ENCODE measurements around the gene CATSPERB. TPM values are rescaled to one million over a fixed set of nuclear protein-coding genes. Genes with fewer than 3 reads are reported as not detected.
"Not testable (repeated sequence)": the region's sequence is repeated elsewhere in the genome, so short reads cannot be mapped to it uniquely, and the experiment has no call there.

CATSPERB gene
- total and polyA plus RNA-seq, 10 of the 15 experiments (the other 5 are each of a cell fraction or from before 2014, with no cell fraction given), result not detected

GRCh38 chr14:91742621-91743304 is 10.9 kb upstream of the CATSPERB start (continued):
- TF ChIP-seq BCL11A (IDR thresholded peaks at IDR 0.05; ENCODE audit: low read depth, low read length), result no peak

- in situ Hi-C loops (cut with MboI); H3K9ac ChIP-seq (ENCODE audit: control insufficient read depth, insufficient read depth, low read length); H3K4me1 ChIP-seq (ENCODE audit: control insufficient read depth, insufficient read depth, low read length); ATAC-seq; H3K27me3 ChIP-seq (replicated peaks in 1 of 2; ENCODE audit: control insufficient read depth in 2 of 2, insufficient read depth in 2 of 2, low read length in 1 of 2); intact Hi-C loops (cut with micrococcal nuclease; ENCODE audit: unreplicated experiment); H4K20me1 ChIP-seq (ENCODE audit: control insufficient read depth, insufficient read depth); H3K4me3 ChIP-seq; POLR2A ChIA-PET; H3K9me3 ChIP-seq (replicated peaks; ENCODE audit: control insufficient read depth, insufficient read depth, low read length); FAIRE-seq; H3K36me3 ChIP-seq (ENCODE audit: control insufficient read depth in 2 of 2, insufficient read depth in 2 of 2, low read length in 1 of 2); H3K79me2 ChIP-seq (ENCODE audit: control insufficient read depth, insufficient read depth, low read length); CTCF ChIA-PET; H3K4me2 ChIP-seq (ENCODE audit: control insufficient read depth, insufficient read depth); DNase-seq (ENCODE audit: low read depth, low spot score); RAD21 ChIA-PET (ENCODE audit: unreplicated experiment); BruUV-seq (replicated peaks); H2AFZ ChIP-seq (ENCODE audit: control insufficient read depth, low read depth, low read length); H3K27ac ChIP-seq (ENCODE audit: control insufficient read depth, insufficient read depth); SMC1A ChIA-PET (ENCODE audit: uncharacterized antibody, unreplicated experiment): not testable (repeated sequence)
- 43% methylated on average over 2 of the region's 2 CpGs for WGBS (ENCODE audit: insufficient coverage, insufficient replicate concordance, low lambda C conversion rate, missing lambda C conversion rate)
Measured at GRCh38 chr14:91739867-91740266, 8.0 kb upstream of the CATSPERB start.

DNA sequence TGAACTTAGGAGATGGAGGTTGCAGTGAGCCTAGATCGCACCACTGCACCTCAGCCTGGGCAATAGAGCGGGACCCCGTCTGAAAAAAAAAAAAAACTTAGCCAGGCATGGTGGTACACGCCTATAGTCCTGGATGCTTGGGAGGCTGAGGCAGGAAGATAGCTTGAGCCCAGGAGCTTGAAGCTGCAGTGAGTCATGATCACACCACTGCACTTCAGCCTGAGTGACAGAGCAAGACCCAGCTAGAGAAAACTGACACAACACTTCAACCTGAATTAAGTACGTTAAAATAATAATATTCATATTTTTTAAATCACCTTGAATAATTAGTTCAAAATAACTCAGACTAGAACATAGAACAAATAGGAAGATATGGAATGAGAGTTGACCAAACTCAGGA is 5.7 kb upstream of the CATSPERB start:
- no peaks in the 10 kb centered on the region for H3K9me3 ChIP-seq (replicated peaks; ENCODE audit: control insufficient read depth, insufficient read depth, low read length)
- FAIRE-seq, result no peak
- BruUV-seq (replicated peaks), result no TSS peak
- H3K4me3 ChIP-seq, result no peak overlapping the region
- ATAC-seq, result no peak
- H3K4me1 ChIP-seq (ENCODE audit: control insufficient read depth, insufficient read depth, low read length), result no peaks in the 10 kb centered on the region
- H2AFZ ChIP-seq (ENCODE audit: control insufficient read depth, low read depth, low read length), result no peak overlapping the region
- H3K9ac ChIP-seq (ENCODE audit: control insufficient read depth, insufficient read depth, low read length), result no peak overlapping the region
- ChIA-PET SMC1A (ENCODE audit: uncharacterized antibody, unreplicated experiment) (no interaction called here), CTCF (no interaction called here), RAD21 (ENCODE audit: unreplicated experiment) (no interaction called here), POLR2A (no interaction called here)
- H4K20me1 ChIP-seq (ENCODE audit: control insufficient read depth, insufficient read depth), result no peaks in the 10 kb centered on the region
- no peaks in the 10 kb centered on the region for H3K27me3 ChIP-seq (replicated peaks in 1 of 2; ENCODE audit: control insufficient read depth in 2 of 2, insufficient read depth in 2 of 2, low read length in 1 of 2)
- DNase-seq (ENCODE audit: low read depth, low spot score), result no peak
- H3K27ac ChIP-seq (ENCODE audit: control insufficient read depth, insufficient read depth), result no peak overlapping the region
- in situ Hi-C loops (cut with MboI), result no loop called here
- no peaks in the 10 kb centered on the region for H3K36me3 ChIP-seq (ENCODE audit: control insufficient read depth in 2 of 2, insufficient read depth in 2 of 2, low read length in 1 of 2)
- intact Hi-C loops (cut with micrococcal nuclease; ENCODE audit: unreplicated experiment), result no loop called here
- WGBS (ENCODE audit: insufficient coverage, insufficient replicate concordance, low lambda C conversion rate, missing lambda C conversion rate), result 17% methylated on average over 5 of the region's 5 CpGs
- H3K79me2 ChIP-seq (ENCODE audit: control insufficient read depth, insufficient read depth, low read length), result no peaks in the 10 kb centered on the region
- no peak overlapping the region for H3K4me2 ChIP-seq (ENCODE audit: control insufficient read depth, insufficient read depth)
- no peak for TF ChIP-seq BHLHE40 (IDR thresholded peaks at IDR 0.05; ENCODE audit: borderline replicate concordance in 1 of 2, low read depth in 2 of 2, low read length in 1 of 2)
- no peak for TF ChIP-seq SMAD1 (IDR thresholded peaks at IDR 0.05; ENCODE audit: low read depth, partially characterized antibody)
- TF ChIP-seq BMI1 (IDR thresholded peaks at IDR 0.05; ENCODE audit: borderline replicate concordance), result no peak
- TF ChIP-seq NR2C1 (IDR thresholded peaks at IDR 0.05), result no peak
- TF ChIP-seq CTCF (IDR thresholded peaks at IDR 0.05 in 2 of 3, conservative IDR thresholded peaks at IDR 0.05 in 1 of 3; ENCODE audit: control insufficient read depth in 2 of 3, extremely low read depth in 1 of 3, insufficient read depth in 1 of 3, low read depth in 3 of 3, low read length in 3 of 3), result no peak
- no peak for TF ChIP-seq RELA (IDR thresholded peaks at IDR 0.05; ENCODE audit: borderline replicate concordance, partially characterized antibody)
- TF ChIP-seq, protein P1, sequence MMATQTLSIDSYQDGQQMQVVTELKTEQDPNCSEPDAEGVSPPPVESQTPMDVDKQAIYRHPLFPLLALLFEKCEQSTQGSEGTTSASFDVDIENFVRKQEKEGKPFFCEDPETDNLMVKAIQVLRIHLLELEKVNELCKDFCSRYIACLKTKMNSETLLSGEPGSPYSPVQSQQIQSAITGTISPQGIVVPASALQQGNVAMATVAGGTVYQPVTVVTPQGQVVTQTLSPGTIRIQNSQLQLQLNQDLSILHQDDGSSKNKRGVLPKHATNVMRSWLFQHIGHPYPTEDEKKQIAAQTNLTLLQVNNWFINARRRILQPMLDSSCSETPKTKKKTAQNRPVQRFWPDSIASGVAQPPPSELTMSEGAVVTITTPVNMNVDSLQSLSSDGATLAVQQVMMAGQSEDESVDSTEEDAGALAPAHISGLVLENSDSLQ (IDR thresholded peaks at IDR 0.05), result no peak
- no peak for TF ChIP-seq RAD51 (IDR thresholded peaks at IDR 0.05)
- no peak for TF ChIP-seq GABPA (IDR thresholded peaks at IDR 0.05; ENCODE audit: low read depth)
- no peak for TF ChIP-seq SREBF1 (IDR thresholded peaks at IDR 0.05; ENCODE audit: low read length)
- TF ChIP-seq CHD1 (IDR thresholded peaks at IDR 0.05; ENCODE audit: low read depth, low read length), result no peak
- TF ChIP-seq POU2F2 (IDR thresholded peaks at IDR 0.05; ENCODE audit: borderline replicate concordance, low read depth, low read length), result no peak
- TF ChIP-seq RB1 (IDR thresholded peaks at IDR 0.05; ENCODE audit: borderline replicate concordance), result no peak

All from GM12878 (cell line).